SK-N-SH (cell line): ENCODE results near the gene COL5A1. TPM values are rescaled to one million over a fixed set of nuclear protein-coding genes. Genes with fewer than 3 reads are reported as not detected.

ENCODE experiments used
- CTCF ChIA-PET: fragments of 300-600, 350-600 bp; formaldehyde crosslinking; extraction: SDS; loops from one replicate; lab custom pipeline; 2021; lab: Yijun Ruan, JAX
- POLR2A ChIA-PET: fragments of 350-600 bp; sonication (Branson Sonifier 250); formaldehyde crosslinking; extraction: SDS; loops from one replicate; lab custom pipeline; 2020; ENCODE audit warnings: antibody characterized with exemption, inconsistent platforms; lab: Yijun Ruan, JAX
- DNase-seq: peaks from one replicate; pipeline ENCODE4 v3.0.0; 2012
- H2AFZ ChIP-seq: fragments of 200-600 bp; sonication (generic); 2 replicates; pipeline ENCODE4 v1.8.1; 2016; ENCODE audit warnings: antibody characterized with exemption, mild to moderate bottlenecking, low read depth
- H3F3A ChIP-seq: fragments of 200-600 bp; sonication (generic); replicated peaks from 2 replicates; pipeline ENCODE3; 2016; ENCODE audit warnings: antibody characterized with exemption, mild to moderate bottlenecking; ENCODE audit not compliant: insufficient read depth
- H3K27ac ChIP-seq, 2 experiments: fragments of 200-500 bp in 1 of 2; fragments of 200-600 bp in 1 of 2; sonication (Bioruptor generic) in 1 of 2; sonication (generic), shearing (Covaris generic) in 1 of 2; 2 replicates each; pipeline versions ENCODE4 v1.5.1 to v1.6.1; 2014 to 2016; ENCODE audit warnings: low read depth in 2 of 2, inconsistent platforms in 1 of 2, low read length in 1 of 2, mild to moderate bottlenecking in 1 of 2, mixed read lengths in 1 of 2
- H3K27me3 ChIP-seq: fragments of 200-600 bp; sonication (generic), shearing (Covaris generic); 2 replicates; pipeline ENCODE4 v1.6.1; 2016; ENCODE audit warnings: mixed run types; ENCODE audit not compliant: insufficient read depth
- H3K36me3 ChIP-seq, 2 experiments: fragments of 200-500 bp in 1 of 2; fragments of 200-600 bp in 1 of 2; sonication (Bioruptor generic) in 1 of 2; sonication (generic) in 1 of 2; replicated peaks in 1 of 2; 2 replicates each; pipeline versions ENCODE3 to v1.5.1; 2014 to 2016; ENCODE audit warnings: low read length in 1 of 2, mild to moderate bottlenecking in 1 of 2; ENCODE audit not compliant: insufficient read depth in 2 of 2, control insufficient read depth in 1 of 2
- H3K4me1 ChIP-seq, 2 experiments: fragments of 200-500 bp in 1 of 2; fragments of 200-600 bp in 1 of 2; sonication (Bioruptor generic) in 1 of 2; sonication (generic), shearing (Covaris generic) in 1 of 2; 2 replicates each; pipeline versions ENCODE4 v1.5.1 to v1.6.1; 2014 to 2016; ENCODE audit warnings: low read depth in 1 of 2, low read length in 1 of 2, mixed run types in 1 of 2; ENCODE audit not compliant: insufficient read depth in 2 of 2, control insufficient read depth in 1 of 2
- H3K4me2 ChIP-seq: fragments of 200-600 bp; sonication (generic), shearing (Covaris generic); 2 replicates; pipeline ENCODE4 v1.6.1; 2017; ENCODE audit warnings: mixed run types
- H3K4me3 ChIP-seq, 2 experiments: fragments of 200-500 bp in 1 of 2; fragments of 200-600 bp in 1 of 2; sonication (Bioruptor generic) in 1 of 2; sonication (generic), shearing (Covaris generic) in 1 of 2; 2 replicates each; pipeline versions ENCODE4 v1.5.1 to v1.8.1; 2014 to 2016; ENCODE audit warnings: low read depth in 2 of 2, inconsistent platforms in 1 of 2, low read length in 1 of 2, mild to moderate bottlenecking in 1 of 2, mixed read lengths in 1 of 2, moderate library complexity in 1 of 2
- H3K79me2 ChIP-seq: fragments of 200-600 bp; sonication (generic); 2 replicates; pipeline ENCODE4 v1.8.1; 2017; ENCODE audit warnings: mild to moderate bottlenecking; ENCODE audit not compliant: insufficient read depth
- H3K9ac ChIP-seq: fragments of 200-600 bp; sonication (generic); 2 replicates; pipeline ENCODE4 v1.6.1; 2017; ENCODE audit warnings: mixed run types
- H3K9me2 ChIP-seq: fragments of 200-600 bp; sonication (generic); 2 replicates; pipeline ENCODE4 v1.6.1; 2017; ENCODE audit warnings: mixed run types
- H3K9me3 ChIP-seq: fragments of 200-600 bp; sonication (generic); 2 replicates; pipeline ENCODE4 v1.6.1; 2017; ENCODE audit warnings: mixed run types, mild to moderate bottlenecking, moderate library complexity
- H4K20me1 ChIP-seq: fragments of 200-600 bp; sonication (generic); 2 replicates; pipeline ENCODE4 v1.6.1; 2017; ENCODE audit warnings: mild to moderate bottlenecking, mixed run types; ENCODE audit not compliant: insufficient read depth
- CHD2 ChIP-seq: fragments of 150-350 bp; IDR thresholded peaks from 2 replicates; pipeline ENCODE4 v1.6.1; 2018; ENCODE audit warnings: low read length; ENCODE audit not compliant: partially characterized antibody
- ELF1 ChIP-seq: IDR thresholded peaks from 2 replicates; pipeline ENCODE4 v1.4.0; 2012
- EZH2phosphoT487 ChIP-seq: fragments of 200-600 bp; sonication (generic); IDR thresholded peaks from 2 replicates; pipeline ENCODE4 v1.6.1; 2017; ENCODE audit warnings: low read depth, mixed run types, mild to moderate bottlenecking, antibody characterized with exemption, moderate library complexity, borderline replicate concordance
- FOSL2 ChIP-seq: IDR thresholded peaks from 2 replicates; pipeline ENCODE4 v1.4.0; 2012; ENCODE audit warnings: low read depth, mild to moderate bottlenecking, moderate library complexity, borderline replicate concordance
- FOXJ3 ChIP-seq: sonication (generic); formaldehyde crosslinking; IDR thresholded peaks from 2 replicates; pipeline ENCODE4 v1.5.1; 2020; ENCODE audit warnings: mild to moderate bottlenecking, missing genetic modification reagents
- FOXM1 ChIP-seq: IDR thresholded peaks from 2 replicates; pipeline ENCODE4 v1.4.0; 2012; ENCODE audit warnings: low read depth, mild to moderate bottlenecking
- GABPA ChIP-seq: IDR thresholded peaks from 2 replicates; pipeline ENCODE4 v1.4.0; 2012; ENCODE audit warnings: low read depth, mild to moderate bottlenecking
- NFIC ChIP-seq: IDR thresholded peaks from 2 replicates; pipeline ENCODE4 v1.4.0; 2012; ENCODE audit warnings: borderline replicate concordance
- NRF1 ChIP-seq: IDR thresholded peaks from 2 replicates; pipeline ENCODE4 v1.6.1; 2012; ENCODE audit warnings: low read depth, mild to moderate bottlenecking, low read length
- POLR2AphosphoS5 ChIP-seq: IDR thresholded peaks from 2 replicates; pipeline ENCODE4 v1.6.1; 2012; ENCODE audit warnings: low read depth, low read length
- RCOR1 ChIP-seq: fragments of 150-350 bp; IDR thresholded peaks from 2 replicates; pipeline ENCODE4 v1.6.1; 2017; ENCODE audit warnings: antibody characterized with exemption, low read length
- RFX5 ChIP-seq: IDR thresholded peaks from 2 replicates; pipeline ENCODE4 v1.6.1; 2012; ENCODE audit warnings: mild to moderate bottlenecking, improper control_type of control experiment, low read length
- RXRA ChIP-seq: IDR thresholded peaks from 2 replicates; pipeline ENCODE4 v1.4.0; 2012; ENCODE audit warnings: low read depth, mild to moderate bottlenecking, borderline replicate concordance
- SIN3A ChIP-seq: IDR thresholded peaks from 2 replicates; pipeline ENCODE4 v1.6.1; 2012; ENCODE audit warnings: low read depth, mild to moderate bottlenecking, low read length, moderate library complexity, borderline replicate concordance
- TAF1 ChIP-seq: IDR thresholded peaks from 2 replicates; pipeline ENCODE4 v1.6.1; 2012; ENCODE audit warnings: low read depth, mild to moderate bottlenecking, low read length, moderate library complexity, borderline replicate concordance
- TEAD4 ChIP-seq: IDR thresholded peaks from 2 replicates; pipeline ENCODE4 v1.4.0; 2012; ENCODE audit warnings: mild to moderate bottlenecking, borderline replicate concordance; ENCODE audit not compliant: insufficient read depth
- WGBS: methylation state at CpG from one replicate; pipeline ENCODE4 v1.1.6; 2017; ENCODE audit warnings: low lambda C conversion rate; 5-methylcytosine and 5-hydroxymethylcytosine counted together
- polyA plus RNA-seq, 3 experiments: library from polyadenylated mRNA; depleted of rRNA; stranded (reverse); fragments of >200 nt; gene quantifications; 2 replicates each; pipeline ENCODE4 v1.2.3, GENCODE V29; 2012
- TF ChIP-seq, protein P1 (sequence below): IDR thresholded peaks from 2 replicates; pipeline ENCODE4 v1.4.0; 2012; ENCODE audit warnings: low read depth, borderline replicate concordance
- TF ChIP-seq, protein P2 (sequence below): fragments of 200-600 bp; sonication (generic); IDR thresholded peaks from 2 replicates; pipeline ENCODE4 v1.6.1; 2017; ENCODE audit warnings: antibody characterized with exemption, mild to moderate bottlenecking, moderate library complexity
- TF ChIP-seq, protein P3 (sequence below): IDR thresholded peaks from 2 replicates; pipeline ENCODE4; 2012
- TF ChIP-seq, protein P4 (sequence below): IDR thresholded peaks from 2 replicates; pipeline ENCODE4 v1.4.0; 2012; ENCODE audit warnings: low read depth, borderline replicate concordance
- TF ChIP-seq, protein P5 (sequence below): IDR thresholded peaks from 2 replicates; pipeline ENCODE4 v1.4.0; 2012; ENCODE audit warnings: low read depth

Gene COL5A1
- polyA plus RNA-seq, 1 of the 3 experiments (the other 2 are of a cell fraction): 73.8 TPM

DNA sequence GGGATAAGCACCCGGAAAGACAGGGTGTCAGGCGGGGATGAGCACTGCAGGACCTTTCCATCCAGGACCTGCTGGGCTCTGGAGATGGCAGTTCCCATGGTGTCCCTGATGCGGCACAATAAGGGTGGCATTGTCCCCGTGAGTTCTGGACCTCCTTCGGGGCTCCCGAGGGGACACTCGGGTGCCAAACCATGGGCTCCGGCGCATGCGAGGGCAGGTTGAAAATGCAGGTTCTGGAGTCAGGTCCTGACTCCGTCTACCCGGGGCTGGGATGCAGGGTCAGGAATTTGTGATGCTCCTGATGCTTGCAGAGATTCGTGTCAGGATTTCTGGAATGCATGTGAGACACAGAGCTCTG is 239.7 kb downstream of the COL5A1 start:
- Histone ChIP-seq H3F3A (no peaks in the 10 kb centered on the region), H3K9me3 (no peaks in the 10 kb centered on the region), H3K36me3 (no peaks in the 10 kb centered on the region), H3K27ac (no peak overlapping the region), H3K4me3 (no peak overlapping the region), H3K4me2 (no peak overlapping the region), H3K4me1 (no peaks in the 10 kb centered on the region), H2AFZ (no peak overlapping the region), H4K20me1 (no peaks in the 10 kb centered on the region), H3K27me3 (no peaks in the 10 kb centered on the region), H3K9ac (no peak overlapping the region), H3K79me2 (no peaks in the 10 kb centered on the region), H3K9me2 (no peaks in the 10 kb centered on the region)
- ChIA-PET CTCF (no interaction called here), POLR2A (no interaction called here)
- TF ChIP-seq RCOR1: no peak
- TF ChIP-seq, protein P1, sequence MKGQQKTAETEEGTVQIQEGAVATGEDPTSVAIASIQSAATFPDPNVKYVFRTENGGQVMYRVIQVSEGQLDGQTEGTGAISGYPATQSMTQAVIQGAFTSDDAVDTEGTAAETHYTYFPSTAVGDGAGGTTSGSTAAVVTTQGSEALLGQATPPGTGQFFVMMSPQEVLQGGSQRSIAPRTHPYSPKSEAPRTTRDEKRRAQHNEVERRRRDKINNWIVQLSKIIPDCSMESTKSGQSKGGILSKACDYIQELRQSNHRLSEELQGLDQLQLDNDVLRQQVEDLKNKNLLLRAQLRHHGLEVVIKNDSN: no peak
- TF ChIP-seq CHD2: no peak
- no peak for TF ChIP-seq TAF1
- TF ChIP-seq RXRA: no peak
- no peak for TF ChIP-seq RFX5
- TF ChIP-seq FOXJ3 (CRISPR knock-in tag): no peak
- no peak for TF ChIP-seq TEAD4
- TF ChIP-seq, protein P2, sequence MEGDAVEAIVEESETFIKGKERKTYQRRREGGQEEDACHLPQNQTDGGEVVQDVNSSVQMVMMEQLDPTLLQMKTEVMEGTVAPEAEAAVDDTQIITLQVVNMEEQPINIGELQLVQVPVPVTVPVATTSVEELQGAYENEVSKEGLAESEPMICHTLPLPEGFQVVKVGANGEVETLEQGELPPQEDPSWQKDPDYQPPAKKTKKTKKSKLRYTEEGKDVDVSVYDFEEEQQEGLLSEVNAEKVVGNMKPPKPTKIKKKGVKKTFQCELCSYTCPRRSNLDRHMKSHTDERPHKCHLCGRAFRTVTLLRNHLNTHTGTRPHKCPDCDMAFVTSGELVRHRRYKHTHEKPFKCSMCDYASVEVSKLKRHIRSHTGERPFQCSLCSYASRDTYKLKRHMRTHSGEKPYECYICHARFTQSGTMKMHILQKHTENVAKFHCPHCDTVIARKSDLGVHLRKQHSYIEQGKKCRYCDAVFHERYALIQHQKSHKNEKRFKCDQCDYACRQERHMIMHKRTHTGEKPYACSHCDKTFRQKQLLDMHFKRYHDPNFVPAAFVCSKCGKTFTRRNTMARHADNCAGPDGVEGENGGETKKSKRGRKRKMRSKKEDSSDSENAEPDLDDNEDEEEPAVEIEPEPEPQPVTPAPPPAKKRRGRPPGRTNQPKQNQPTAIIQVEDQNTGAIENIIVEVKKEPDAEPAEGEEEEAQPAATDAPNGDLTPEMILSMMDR: no peak
- TF ChIP-seq, protein P3, sequence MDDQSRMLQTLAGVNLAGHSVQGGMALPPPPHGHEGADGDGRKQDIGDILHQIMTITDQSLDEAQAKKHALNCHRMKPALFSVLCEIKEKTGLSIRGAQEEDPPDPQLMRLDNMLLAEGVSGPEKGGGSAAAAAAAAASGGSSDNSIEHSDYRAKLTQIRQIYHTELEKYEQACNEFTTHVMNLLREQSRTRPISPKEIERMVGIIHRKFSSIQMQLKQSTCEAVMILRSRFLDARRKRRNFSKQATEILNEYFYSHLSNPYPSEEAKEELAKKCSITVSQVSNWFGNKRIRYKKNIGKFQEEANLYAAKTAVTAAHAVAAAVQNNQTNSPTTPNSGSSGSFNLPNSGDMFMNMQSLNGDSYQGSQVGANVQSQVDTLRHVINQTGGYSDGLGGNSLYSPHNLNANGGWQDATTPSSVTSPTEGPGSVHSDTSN: no peak
- TF ChIP-seq GABPA: no peak
- no peak for TF ChIP-seq FOXM1
- no peak for TF ChIP-seq ELF1
- no peak for TF ChIP-seq NRF1
- WGBS: 41% methylated on average over 10 of the region's 13 CpGs
- no peak for DNase-seq

DNA sequence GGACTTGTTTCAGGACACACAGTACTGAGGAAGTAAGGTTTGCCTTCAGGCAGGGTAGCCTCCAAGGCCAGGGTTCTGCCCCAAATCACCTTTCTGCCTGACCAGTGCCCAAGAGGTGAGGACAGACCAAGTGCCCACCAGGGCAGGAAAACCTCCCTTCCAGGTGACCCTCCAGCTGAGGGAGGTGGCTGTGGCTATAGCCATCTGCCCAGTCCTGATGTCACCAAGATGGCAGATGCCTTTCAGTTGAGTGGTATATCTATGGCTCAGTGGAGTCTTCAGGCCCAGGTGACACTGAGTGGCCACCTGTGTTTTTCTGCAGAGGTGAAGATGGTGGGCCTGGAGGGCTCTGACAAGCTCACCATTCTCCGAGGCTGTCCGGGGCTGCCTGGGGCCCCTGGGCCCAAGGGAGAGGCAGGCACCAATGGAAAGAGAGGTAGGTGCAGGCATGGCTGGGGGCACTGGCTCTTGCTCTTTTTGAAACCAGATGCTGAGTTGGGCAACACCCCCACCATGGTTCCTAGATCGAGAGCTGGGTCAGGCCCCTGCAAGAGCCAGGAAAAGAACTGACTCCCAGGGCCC is 240.7 kb downstream of the COL5A1 start:
- Histone ChIP-seq H2AFZ (no peak overlapping the region), H3K9ac (no peak overlapping the region), H3K27ac (no peak overlapping the region), H3K9me3 (no peaks in the 10 kb centered on the region), H3K27me3 (peaks cover 5% of the 10 kb centered on the region; the same call in 1 of the 2 replicates), H3K4me2 (no peak overlapping the region), H3K36me3 (no peaks in the 10 kb centered on the region), H3K9me2 (no peaks in the 10 kb centered on the region), H3F3A (no peaks in the 10 kb centered on the region), H4K20me1 (no peaks in the 10 kb centered on the region), H3K4me1 (no peaks in the 10 kb centered on the region), H3K4me3 (no peak overlapping the region), H3K79me2 (no peaks in the 10 kb centered on the region)
- TF ChIP-seq, protein P4, sequence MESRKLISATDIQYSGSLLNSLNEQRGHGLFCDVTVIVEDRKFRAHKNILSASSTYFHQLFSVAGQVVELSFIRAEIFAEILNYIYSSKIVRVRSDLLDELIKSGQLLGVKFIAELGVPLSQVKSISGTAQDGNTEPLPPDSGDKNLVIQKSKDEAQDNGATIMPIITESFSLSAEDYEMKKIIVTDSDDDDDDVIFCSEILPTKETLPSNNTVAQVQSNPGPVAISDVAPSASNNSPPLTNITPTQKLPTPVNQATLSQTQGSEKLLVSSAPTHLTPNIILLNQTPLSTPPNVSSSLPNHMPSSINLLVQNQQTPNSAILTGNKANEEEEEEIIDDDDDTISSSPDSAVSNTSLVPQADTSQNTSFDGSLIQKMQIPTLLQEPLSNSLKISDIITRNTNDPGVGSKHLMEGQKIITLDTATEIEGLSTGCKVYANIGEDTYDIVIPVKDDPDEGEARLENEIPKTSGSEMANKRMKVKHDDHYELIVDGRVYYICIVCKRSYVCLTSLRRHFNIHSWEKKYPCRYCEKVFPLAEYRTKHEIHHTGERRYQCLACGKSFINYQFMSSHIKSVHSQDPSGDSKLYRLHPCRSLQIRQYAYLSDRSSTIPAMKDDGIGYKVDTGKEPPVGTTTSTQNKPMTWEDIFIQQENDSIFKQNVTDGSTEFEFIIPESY: no peak
- TF ChIP-seq RXRA: no peak
- TF ChIP-seq POLR2AphosphoS5: no peak
- TF ChIP-seq FOSL2: no peak
- no peak for TF ChIP-seq EZH2phosphoT487
- no peak for TF ChIP-seq TAF1
- no peak for TF ChIP-seq FOXM1
- no peak for TF ChIP-seq FOXJ3 (CRISPR knock-in tag)
- TF ChIP-seq, protein P5, sequence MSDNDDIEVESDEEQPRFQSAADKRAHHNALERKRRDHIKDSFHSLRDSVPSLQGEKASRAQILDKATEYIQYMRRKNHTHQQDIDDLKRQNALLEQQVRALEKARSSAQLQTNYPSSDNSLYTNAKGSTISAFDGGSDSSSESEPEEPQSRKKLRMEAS: no peak
- TF ChIP-seq NFIC: no peak
- TF ChIP-seq TEAD4: no peak
- TF ChIP-seq SIN3A: no peak
- TF ChIP-seq NRF1: no peak
- ChIA-PET CTCF (interaction anchor here (1.1 kb wide), 1 partner anchor 9 kb away, joined by 3 read pairs; no protein-coding TSS in a partner anchor), POLR2A (no interaction called here)
- no peak for DNase-seq
- no CpG with 5 or more reads among the region's 3 CpGs for WGBS
